GM18508 (cell line): ENCODE measurements around the gene TTC24.

Source experiments
- ATAC-seq: cut with Tn5 transposase; IDR thresholded peaks from one replicate; pipeline ENCODE4 v1.9.1; 2021; ENCODE audit warnings: moderate number of reproducible peaks; ENCODE audit not compliant: insufficient read depth, unreplicated experiment

Gene TTC24

GRCh38 chr1:156553860-156554485 is 25.6 kb upstream of the TTC24 start:
- no peak for ATAC-seq

- no peak for ATAC-seq
Measured at GRCh38 chr1:156554971-156555370, 24.6 kb upstream of the TTC24 start.

- no peak for ATAC-seq
Measured at GRCh38 chr1:156555715-156556114, 23.8 kb upstream of the TTC24 start.

- ATAC-seq = no peak
Measured at GRCh38 chr1:156556354-156556753, 23.2 kb upstream of the TTC24 start.

GRCh38 chr1:156559086-156559796 is 20.3 kb upstream of the TTC24 start:
- no peak for ATAC-seq

GRCh38 chr1:156559797-156560385 is 19.6 kb upstream of the TTC24 start:
- ATAC-seq = no peak

GRCh38 chr1:156560585-156561163 is 18.8 kb upstream of the TTC24 start:
- ATAC-seq = no peak

- ATAC-seq = no peak
Measured at GRCh38 chr1:156565519-156565918, 14.0 kb upstream of the TTC24 start.

- no peak for ATAC-seq
Measured at GRCh38 chr1:156566436-156566835, 13.1 kb upstream of the TTC24 start.

- no peak for ATAC-seq
Measured at GRCh38 chr1:156571261-156571852, 8.2 kb upstream of the TTC24 start.

- no peak for ATAC-seq
Measured at GRCh38 chr1:156571919-156572662, 7.4 kb upstream of the TTC24 start, which contains the start of gene IQGAP3. Gene IQGAP3, minus strand, starts transcription at chr1:156572565. Its CDS starts 36 bp downstream, at chr1:156572529.

GRCh38 chr1:156572663-156573018 is 6.9 kb upstream of the TTC24 start:
- no peak for ATAC-seq

GRCh38 chr1:156574039-156574633 is 5.4 kb upstream of the TTC24 start:
- ATAC-seq = no peak

- ATAC-seq = no peak
Measured at GRCh38 chr1:156577550-156577949, 2.0 kb upstream of the TTC24 start.

- no peak for ATAC-seq
Measured at GRCh38 chr1:156578055-156578454, 1.5 kb upstream of the TTC24 start.

GRCh38 chr1:156581661-156582387 is 2.3 kb downstream of the TTC24 start:
- ATAC-seq = no peak

- no peak for ATAC-seq
Measured at GRCh38 chr1:156582388-156583017, 3.0 kb downstream of the TTC24 start.

- no peak for ATAC-seq
Measured at GRCh38 chr1:156583821-156584622, 4.5 kb downstream of the TTC24 start.
